K562 (cell line): Measurements from ENCODE around the gene BAIAP2. TPM values are rescaled to one million over a fixed set of nuclear protein-coding genes. Genes with fewer than 3 reads are reported as not detected.

Experiments used
- ATAC-seq: fragments of 200-7000 bp; cut with Tn5 transposase; 3 replicates; pipeline ENCODE4 v1.9.1; 2020; ENCODE audit warnings: moderate library complexity
- BruUV-seq: library from RNA; stranded (reverse); fragments of 400-500 nt; replicated peaks from 2 replicates; lab custom pipeline; 2021; lab: Mats Ljungman, UMichigan
- CTCF ChIA-PET: fragments of 300-600 bp; formaldehyde crosslinking; extraction: SDS; loops from one replicate; lab custom pipeline; 2021; ENCODE audit warnings: low intra/inter-chr PET ratio; lab: Yijun Ruan, JAX
- POLR2A ChIA-PET: fragments of 300-600, 350-650 bp; sonication (Branson Sonifier 250); formaldehyde crosslinking; extraction: SDS; loops from one replicate; lab custom pipeline; 2021; ENCODE audit warnings: antibody characterized with exemption, inconsistent platforms; lab: Yijun Ruan, JAX
- DNase-seq, 4 experiments: peaks; one replicate each; pipeline versions ENCODE4 v3.0.0 to v3.0.0-alpha.2; 2011 to 2018; ENCODE audit warnings: low spot score in 3 of 4, mixed read lengths in 3 of 4; ENCODE audit errors: extremely low read depth in 1 of 4
- FAIRE-seq: peaks from 2 replicates; lab custom pipeline; 2011; peaks lifted over from hg19 to GRCh38; lab: Jason Lieb, UNC
- H2AFZ ChIP-seq: 2 replicates; pipeline ENCODE4 v1.6.0; 2011; ENCODE audit warnings: low read depth, low read length, control low read depth, inconsistent platforms
- H3K27ac ChIP-seq: fragments of 200-600 bp; 3 replicates; pipeline ENCODE4 v1.8.0; 2011; ENCODE audit warnings: low read depth, mild to moderate bottlenecking, control low read depth, inconsistent platforms, low read length, moderate library complexity, mixed read lengths; ENCODE audit errors: extremely low read depth
- H3K27me3 ChIP-seq, 2 experiments: fragments of 300-600 bp in 1 of 2; 2 replicates in 1 of 2; 3 replicates in 1 of 2; pipeline versions ENCODE4 v1.6.0 to v1.8.0; 2011; ENCODE audit warnings: inconsistent platforms in 2 of 2, low read length in 2 of 2, mild to moderate bottlenecking in 1 of 2, mixed read lengths in 1 of 2, moderate library complexity in 1 of 2; ENCODE audit not compliant: control insufficient read depth in 2 of 2, insufficient read depth in 2 of 2
- H3K36me3 ChIP-seq: fragments of 300-600 bp; 3 replicates; pipeline ENCODE4 v1.8.0; 2011; ENCODE audit warnings: mild to moderate bottlenecking, low read length, inconsistent platforms; ENCODE audit not compliant: control insufficient read depth, insufficient read depth
- H3K4me1 ChIP-seq, 2 experiments: fragments of 200-600 bp in 1 of 2; replicated peaks in 1 of 2; 2 replicates in 1 of 2; 3 replicates in 1 of 2; pipeline versions ENCODE4 v1.5.1 to v1.8.0; 2011; ENCODE audit warnings: inconsistent platforms in 2 of 2, low read length in 2 of 2, mild to moderate bottlenecking in 1 of 2, mixed read lengths in 1 of 2, moderate library complexity in 1 of 2; ENCODE audit not compliant: control insufficient read depth in 2 of 2, insufficient read depth in 2 of 2
- H3K4me2 ChIP-seq: 2 replicates; pipeline ENCODE4 v1.6.1; 2011; ENCODE audit warnings: low read length, control low read depth, inconsistent platforms, mixed read lengths; ENCODE audit not compliant: insufficient read depth
- H3K4me3 ChIP-seq: fragments of 200-600 bp; sonication (generic), shearing (Covaris generic); 2 replicates; pipeline ENCODE4 v1.5.1; 2016; ENCODE audit warnings: control low read depth, inconsistent platforms
- H3K79me2 ChIP-seq: fragments of 200-600 bp; 3 replicates; pipeline ENCODE4 v1.8.0; 2011; ENCODE audit warnings: low read length, inconsistent platforms; ENCODE audit not compliant: control insufficient read depth, insufficient read depth
- H3K9ac ChIP-seq, 2 experiments: 2 replicates each; pipeline versions ENCODE4 v1.6.0 to v1.6.1; 2011; ENCODE audit warnings: low read depth in 2 of 2, low read length in 2 of 2, control low read depth in 1 of 2, inconsistent platforms in 1 of 2, mild to moderate bottlenecking in 1 of 2, mixed read lengths in 1 of 2; ENCODE audit not compliant: insufficient read depth in 1 of 2
- H3K9me1 ChIP-seq: one replicate; pipeline ENCODE4 v1.6.0; 2011; ENCODE audit warnings: inconsistent platforms, mild to moderate bottlenecking, low read length, moderate library complexity; ENCODE audit not compliant: control insufficient read depth, insufficient read depth
- H3K9me3 ChIP-seq: replicated peaks from 2 replicates; pipeline ENCODE4 v1.5.1; 2011; ENCODE audit warnings: low read depth, low read length, inconsistent platforms; ENCODE audit not compliant: control insufficient read depth, insufficient read depth
- H4K20me1 ChIP-seq: replicated peaks from 2 replicates; pipeline ENCODE4 v1.6.1; 2011; ENCODE audit warnings: low read length, inconsistent platforms, mixed read lengths; ENCODE audit not compliant: control insufficient read depth, insufficient read depth
- BCL6 ChIP-seq: fragments of 250-450 bp; sonication (Bioruptor Pico); IDR thresholded peaks from 2 replicates; pipeline ENCODE4 v1.4.0; 2020
- MIER1 ChIP-seq: fragments of 450-650 bp; IDR thresholded peaks from 2 replicates; pipeline ENCODE4 v1.6.1; 2016; ENCODE audit warnings: antibody characterized with exemption, mild to moderate bottlenecking, low read depth
- ZNF24 ChIP-seq: fragments of 450-650 bp; IDR thresholded peaks from 2 replicates; pipeline ENCODE4 v1.6.1; 2016
- WGBS: fragments of 100-300 bp; shearing (Covaris generic); methylation state at CpG from one replicate; pipeline ENCODE4 v1.1.6; 2016; ENCODE audit warnings: low coverage, mixed read lengths; ENCODE audit not compliant: insufficient coverage; ENCODE audit errors: missing lambda C conversion rate; 5-methylcytosine and 5-hydroxymethylcytosine counted together
- in situ Hi-C: fragments of 300-500 bp; cut with MboI; formaldehyde crosslinking; loops from 4 replicates; pipeline ENCODE4 v1.15.0; 2018; ENCODE audit warnings: inconsistent platforms, mixed read lengths
- intact Hi-C: fragments of 100-400 bp; cut with micrococcal nuclease; formaldehyde crosslinking; loops from 2 replicates; pipeline ENCODE4 v1.14.2; 2022
- polyA plus RNA-seq, 8 experiments: library from polyadenylated mRNA; depleted of rRNA in 4 of 8; stranded (reverse) in 5 of 8; unstranded in 3 of 8; fragments of >200 nt; fragmentation: Nextera tagmentation in 2 of 8; fragmentation: Illumina TruSeq in 1 of 8; extraction: Ambion mirVana in 2 of 8; extraction: Trizol in 1 of 8; gene quantifications; 2 replicates each; pipeline versions ENCODE4 v1.2.1 to v1.2.3, GENCODE V29; 2011 to 2014; ENCODE audit warnings: inconsistent platforms in 1 of 8, missing spikeins in 1 of 8
- total RNA-seq, 7 experiments: library from RNA; depleted of rRNA in 6 of 7; stranded (reverse); fragments of >200 nt in 6 of 7; fragmentation: Illumina TruSeq in 2 of 7; extraction: Trizol in 2 of 7; gene quantifications; 2 replicates each; pipeline versions ENCODE4 v1.2.1 to v1.2.3, GENCODE V29; 2011 to 2021; ENCODE audit warnings: low replicate concordance in 1 of 7
- TF ChIP-seq, protein P1 (sequence below), 2 experiments: fragments of 450-650 bp in 1 of 2; sonication (generic) in 1 of 2; formaldehyde crosslinking in 1 of 2; IDR thresholded peaks; 2 replicates each; pipeline versions ENCODE4 v1.7.1 to v1.9.0; 2016 to 2022; ENCODE audit warnings: inconsistent platforms in 1 of 2, mild to moderate bottlenecking in 1 of 2, missing genetic modification reagents in 1 of 2

Gene BAIAP2
- total and polyA plus RNA-seq, 9 of the 15 experiments (the other 6 are each of a cell fraction or from before 2014, with no cell fraction given), result 2.3 to 51.6 (median 18.4) TPM

DNA sequence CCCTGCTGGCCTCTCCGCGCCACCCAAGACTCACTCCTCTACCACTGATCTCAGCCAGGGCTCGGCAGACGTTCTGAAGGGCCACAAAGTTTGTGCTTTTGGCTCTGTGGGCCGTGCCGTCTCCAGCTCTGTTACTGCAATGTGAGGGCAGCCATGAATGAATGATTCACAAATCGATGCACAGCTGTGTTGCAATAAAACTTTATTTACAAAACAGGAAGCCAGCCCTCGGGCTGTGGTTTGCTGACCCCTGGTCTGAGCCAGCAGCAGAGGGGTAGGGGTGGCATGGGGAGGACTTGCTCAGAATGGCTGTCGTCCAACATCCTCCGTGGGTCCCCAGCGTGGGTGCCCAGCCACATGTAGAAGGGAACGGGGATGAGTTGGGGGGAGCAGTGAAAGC lies 67.4 kb downstream of the BAIAP2 start:
- H3K27ac ChIP-seq, result no peak overlapping the region
- peaks cover 14 to 87% of the 10 kb centered on the region in 2 experiments for H3K4me1 ChIP-seq
- WGBS, result 71% methylated on average over 12 of the region's 12 CpGs
- no peak for FAIRE-seq
- H3K27me3 ChIP-seq, result no peaks in the 10 kb centered on the region
- no peak for TF ChIP-seq BCL6 (CRISPR knock-in tag)
- TF ChIP-seq, protein P1, sequence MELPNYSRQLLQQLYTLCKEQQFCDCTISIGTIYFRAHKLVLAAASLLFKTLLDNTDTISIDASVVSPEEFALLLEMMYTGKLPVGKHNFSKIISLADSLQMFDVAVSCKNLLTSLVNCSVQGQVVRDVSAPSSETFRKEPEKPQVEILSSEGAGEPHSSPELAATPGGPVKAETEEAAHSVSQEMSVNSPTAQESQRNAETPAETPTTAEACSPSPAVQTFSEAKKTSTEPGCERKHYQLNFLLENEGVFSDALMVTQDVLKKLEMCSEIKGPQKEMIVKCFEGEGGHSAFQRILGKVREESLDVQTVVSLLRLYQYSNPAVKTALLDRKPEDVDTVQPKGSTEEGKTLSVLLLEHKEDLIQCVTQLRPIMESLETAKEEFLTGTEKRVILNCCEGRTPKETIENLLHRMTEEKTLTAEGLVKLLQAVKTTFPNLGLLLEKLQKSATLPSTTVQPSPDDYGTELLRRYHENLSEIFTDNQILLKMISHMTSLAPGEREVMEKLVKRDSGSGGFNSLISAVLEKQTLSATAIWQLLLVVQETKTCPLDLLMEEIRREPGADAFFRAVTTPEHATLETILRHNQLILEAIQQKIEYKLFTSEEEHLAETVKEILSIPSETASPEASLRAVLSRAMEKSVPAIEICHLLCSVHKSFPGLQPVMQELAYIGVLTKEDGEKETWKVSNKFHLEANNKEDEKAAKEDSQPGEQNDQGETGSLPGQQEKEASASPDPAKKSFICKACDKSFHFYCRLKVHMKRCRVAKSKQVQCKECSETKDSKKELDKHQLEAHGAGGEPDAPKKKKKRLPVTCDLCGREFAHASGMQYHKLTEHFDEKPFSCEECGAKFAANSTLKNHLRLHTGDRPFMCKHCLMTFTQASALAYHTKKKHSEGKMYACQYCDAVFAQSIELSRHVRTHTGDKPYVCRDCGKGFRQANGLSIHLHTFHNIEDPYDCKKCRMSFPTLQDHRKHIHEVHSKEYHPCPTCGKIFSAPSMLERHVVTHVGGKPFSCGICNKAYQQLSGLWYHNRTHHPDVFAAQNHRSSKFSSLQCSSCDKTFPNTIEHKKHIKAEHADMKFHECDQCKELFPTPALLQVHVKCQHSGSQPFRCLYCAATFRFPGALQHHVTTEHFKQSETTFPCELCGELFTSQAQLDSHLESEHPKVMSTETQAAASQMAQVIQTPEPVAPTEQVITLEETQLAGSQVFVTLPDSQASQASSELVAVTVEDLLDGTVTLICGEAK (IDR thresholded peaks at IDR 0.05), result peak; percentile 87
- TF ChIP-seq, protein P1 (CRISPR knock-in tag; IDR thresholded peaks at IDR 0.05), result peak; percentile 80
- peak; percentile 48; the same call in 1 of the 2 replicates for TF ChIP-seq ZNF24
- TF ChIP-seq MIER1, result no peak
- H2AFZ ChIP-seq, result no peak overlapping the region
- H3K9ac ChIP-seq, result no peak overlapping the region; a peak in 1 of 4 replicates
- ChIA-PET CTCF (interaction anchor here (0.7 to 3.3 kb wide), 9 partner anchors 78 to 499 kb away, joined by 3 to 64 read pairs (median 4); partner anchors contain the start of gene CHMP6), POLR2A (interaction anchor here (0.6 to 1.3 kb wide), 3 partner anchors 26 to 151 kb away, joined by 3 to 4 read pairs (median 4); no protein-coding TSS in a partner anchor)
- no peaks in the 10 kb centered on the region for H3K9me1 ChIP-seq
- in situ Hi-C loops (no loop called here), intact Hi-C loops (no loop called here)
- no peak for ATAC-seq
- DNase-seq, result no peak
- no TSS peak for BruUV-seq
- peaks cover 44% of the 10 kb centered on the region; the same call in 2 of the 3 replicates for H3K36me3 ChIP-seq
- H3K79me2 ChIP-seq, result no peaks in the 10 kb centered on the region
- no peaks in the 10 kb centered on the region for H3K9me3 ChIP-seq
- no peaks in the 10 kb centered on the region for H4K20me1 ChIP-seq
- no peak overlapping the region for H3K4me3 ChIP-seq
- no peak overlapping the region for H3K4me2 ChIP-seq
